Suprapubic skin (tissue), 4 donors: Measurements from ENCODE around the gene EIF3K. TPM values are rescaled to one million over a fixed set of nuclear protein-coding genes. Genes with fewer than 3 reads are reported as not detected.

Experiments used
- DNase-seq, 2 donors: peaks; one replicate each; pipeline ENCODE4 v3.0.0-alpha.2; 2019; ENCODE audit warnings: low spot score in 2 of 2
- H3K27ac ChIP-seq: fragments of 200-600 bp; sonication (generic); one replicate; pipeline ENCODE4 v1.5.1; 2019
- H3K27me3 ChIP-seq: fragments of 200-600 bp; sonication (generic); one replicate; pipeline ENCODE4 v1.5.1; 2019
- H3K36me3 ChIP-seq: fragments of 200-600 bp; sonication (generic); one replicate; pipeline ENCODE4 v1.5.1; 2019
- H3K4me1 ChIP-seq: fragments of 200-600 bp; sonication (generic); one replicate; pipeline ENCODE4 v1.5.1; 2019
- H3K4me3 ChIP-seq: fragments of 200-600 bp; sonication (generic); one replicate; pipeline ENCODE4 v1.5.1; 2019; ENCODE audit warnings: mild to moderate bottlenecking
- H3K9me3 ChIP-seq: fragments of 200-600 bp; sonication (generic); one replicate; pipeline ENCODE4 v1.5.1; 2019
- EP300 ChIP-seq: sonication (generic); formaldehyde crosslinking; IDR thresholded peaks from one replicate; pipeline ENCODE4 v1.6.1; 2017; ENCODE audit warnings: antibody characterized with exemption
- POLR2A ChIP-seq, 2 donors: fragments of 450-650 bp; IDR thresholded peaks; one replicate each; pipeline ENCODE4 v1.6.1; 2017; ENCODE audit warnings: antibody characterized with exemption in 2 of 2, mild to moderate bottlenecking in 2 of 2, moderate library complexity in 2 of 2
- POLR2AphosphoS5 ChIP-seq, 3 donors: sonication (generic); formaldehyde crosslinking; IDR thresholded peaks; one replicate each; pipeline ENCODE4 v1.6.1; 2017; ENCODE audit warnings: antibody characterized with exemption in 3 of 3
- WGBS: methylation state at CpG from one replicate; pipeline ENCODE4 v1.1.5; 2018; 5-methylcytosine and 5-hydroxymethylcytosine counted together
- total RNA-seq, 4 donors: library from RNA; depleted of rRNA; stranded (reverse); fragments of >200 nt; gene quantifications; one replicate each; pipeline ENCODE4 v1.1.0, GENCODE V29; 2016
- TF ChIP-seq, protein P1 (sequence below), 2 donors: fragments of 200-600 bp in 1 of 2; fragments of 450-650 bp in 1 of 2; sonication (generic) in 1 of 2; IDR thresholded peaks; one replicate each; pipeline ENCODE4 v1.5.1; 2016 to 2019; ENCODE audit warnings: antibody characterized with exemption in 2 of 2, mild to moderate bottlenecking in 1 of 2, moderate library complexity in 1 of 2

EIF3K gene
- total RNA-seq, 4 donors from 2014 or later, result 274 to 587 (median 557) TPM

DNA sequence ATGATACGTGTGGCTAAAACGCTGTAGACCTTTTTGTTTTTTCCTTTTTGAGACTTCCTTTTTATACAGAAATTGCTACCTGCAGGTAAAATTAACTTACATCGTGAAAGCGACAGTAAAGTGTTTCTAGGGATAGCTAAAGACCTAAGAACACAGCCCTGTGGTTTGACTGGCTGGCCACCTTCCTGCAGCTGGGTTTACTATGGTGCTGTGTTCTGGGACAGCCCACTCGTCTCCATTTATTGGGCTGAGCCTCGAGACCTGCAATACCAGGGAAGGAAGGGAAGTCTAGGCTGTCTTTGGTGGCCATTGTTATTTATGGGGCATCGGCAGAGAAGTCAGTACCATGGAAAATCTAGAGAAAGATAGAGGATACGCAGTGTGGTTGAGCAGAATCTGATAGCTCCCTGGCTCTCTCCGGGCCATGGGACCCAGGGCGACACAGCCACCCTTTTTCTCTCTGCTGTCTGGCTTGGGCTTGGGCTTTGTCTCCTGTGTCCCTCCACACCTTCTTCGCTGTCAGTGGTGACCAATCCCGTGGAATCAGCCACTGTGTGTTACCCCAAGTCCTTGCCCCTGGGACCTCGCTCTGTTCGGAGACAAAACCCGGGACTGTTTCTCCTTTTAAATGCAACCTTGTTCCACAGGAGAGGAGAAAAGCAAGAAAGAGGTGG lies 59.4 kb downstream of the EIF3K start:
- H3K4me1 ChIP-seq, result peaks cover 85% of the 10 kb centered on the region
- H3K27ac ChIP-seq, result peak overlapping the region; percentile 36
- H3K9me3 ChIP-seq, result no peaks in the 10 kb centered on the region
- no peaks in the 10 kb centered on the region for H3K36me3 ChIP-seq
- H3K27me3 ChIP-seq, result no peaks in the 10 kb centered on the region
- no peak for TF ChIP-seq POLR2AphosphoS5 (IDR thresholded peaks at IDR 0.05)
- TF ChIP-seq, protein P1, sequence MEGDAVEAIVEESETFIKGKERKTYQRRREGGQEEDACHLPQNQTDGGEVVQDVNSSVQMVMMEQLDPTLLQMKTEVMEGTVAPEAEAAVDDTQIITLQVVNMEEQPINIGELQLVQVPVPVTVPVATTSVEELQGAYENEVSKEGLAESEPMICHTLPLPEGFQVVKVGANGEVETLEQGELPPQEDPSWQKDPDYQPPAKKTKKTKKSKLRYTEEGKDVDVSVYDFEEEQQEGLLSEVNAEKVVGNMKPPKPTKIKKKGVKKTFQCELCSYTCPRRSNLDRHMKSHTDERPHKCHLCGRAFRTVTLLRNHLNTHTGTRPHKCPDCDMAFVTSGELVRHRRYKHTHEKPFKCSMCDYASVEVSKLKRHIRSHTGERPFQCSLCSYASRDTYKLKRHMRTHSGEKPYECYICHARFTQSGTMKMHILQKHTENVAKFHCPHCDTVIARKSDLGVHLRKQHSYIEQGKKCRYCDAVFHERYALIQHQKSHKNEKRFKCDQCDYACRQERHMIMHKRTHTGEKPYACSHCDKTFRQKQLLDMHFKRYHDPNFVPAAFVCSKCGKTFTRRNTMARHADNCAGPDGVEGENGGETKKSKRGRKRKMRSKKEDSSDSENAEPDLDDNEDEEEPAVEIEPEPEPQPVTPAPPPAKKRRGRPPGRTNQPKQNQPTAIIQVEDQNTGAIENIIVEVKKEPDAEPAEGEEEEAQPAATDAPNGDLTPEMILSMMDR (IDR thresholded peaks at IDR 0.05), result no peak
- TF ChIP-seq POLR2A (IDR thresholded peaks at IDR 0.05), result no peak
- TF ChIP-seq EP300, result no peak
- no peak for DNase-seq
- 77% methylated on average over 15 of the region's 15 CpGs for WGBS
- no peak overlapping the region for H3K4me3 ChIP-seq

DNA sequence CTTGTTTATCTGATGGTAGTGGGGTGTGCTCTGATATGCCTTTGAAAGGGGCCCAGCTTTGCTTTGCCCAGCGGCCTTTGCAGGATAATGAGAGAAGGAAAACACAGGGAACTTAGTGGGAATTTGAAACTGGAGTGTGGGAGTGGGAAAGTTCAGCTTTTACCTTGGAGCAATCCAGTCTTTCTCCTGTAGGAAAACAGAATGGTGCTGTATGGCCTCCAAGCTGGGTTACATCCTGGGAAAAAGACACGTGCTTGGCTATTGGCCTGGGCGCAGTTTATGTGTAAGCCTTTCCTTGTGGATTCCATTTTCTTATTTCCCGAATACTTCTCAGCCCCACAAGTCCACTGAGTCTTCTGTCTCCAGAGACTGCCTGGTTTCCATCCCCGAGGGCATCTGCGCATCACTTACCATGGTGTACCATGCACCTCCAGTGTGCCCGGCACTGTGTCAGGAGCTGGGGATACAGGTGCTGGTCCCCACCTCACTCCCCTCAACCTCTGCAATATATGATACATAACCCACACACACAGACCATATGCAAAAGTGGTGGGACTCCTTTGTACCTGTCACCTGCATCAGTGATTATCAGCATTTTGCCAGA lies 60.0 kb downstream of the EIF3K start:
- WGBS, result 73% methylated on average over 7 of the region's 7 CpGs
- Histone ChIP-seq H3K9me3 (no peaks in the 10 kb centered on the region), H3K4me3 (no peak overlapping the region), H3K27ac (peak overlapping the region; percentile 36), H3K4me1 (peaks cover 88% of the 10 kb centered on the region), H3K36me3 (no peaks in the 10 kb centered on the region), H3K27me3 (no peaks in the 10 kb centered on the region)
- no peak for DNase-seq
- TF ChIP-seq POLR2A (IDR thresholded peaks at IDR 0.05), result no peak
- TF ChIP-seq, protein P1 (IDR thresholded peaks at IDR 0.05), result no peak
- TF ChIP-seq EP300, result no peak
- TF ChIP-seq POLR2AphosphoS5 (IDR thresholded peaks at IDR 0.05), result no peak

DNA sequence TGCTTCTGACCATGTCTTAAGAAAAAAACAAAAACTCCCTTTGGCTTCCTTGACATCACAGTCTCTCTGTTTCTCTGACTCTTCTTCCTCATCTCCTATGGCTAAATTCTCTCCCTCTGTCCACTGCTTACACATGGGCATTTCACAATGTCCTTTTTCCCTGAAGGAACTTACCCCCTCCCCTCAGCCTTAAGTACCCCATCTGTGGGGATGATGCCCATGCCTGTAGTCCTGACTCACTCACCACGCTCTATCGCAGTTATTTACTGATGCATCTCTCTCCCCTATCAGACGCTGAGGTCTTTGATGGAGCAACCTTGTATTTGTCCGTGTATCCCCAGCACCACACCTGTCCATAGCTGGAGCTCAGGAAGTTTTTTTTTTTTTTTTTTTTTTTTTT lies 60.9 kb downstream of the EIF3K start:
- H3K27me3 ChIP-seq, result no peaks in the 10 kb centered on the region
- no peak for DNase-seq
- WGBS, result 67% methylated on average over 4 of the region's 4 CpGs
- H3K27ac ChIP-seq, result peak overlapping the region; percentile 90
- TF ChIP-seq, protein P1 (IDR thresholded peaks at IDR 0.05), result no peak
- no peak for TF ChIP-seq POLR2AphosphoS5 (IDR thresholded peaks at IDR 0.05)
- no peak for TF ChIP-seq POLR2A (IDR thresholded peaks at IDR 0.05)
- no peak for TF ChIP-seq EP300
- no peak overlapping the region for H3K4me3 ChIP-seq
- no peaks in the 10 kb centered on the region for H3K9me3 ChIP-seq
- peaks cover 88% of the 10 kb centered on the region for H3K4me1 ChIP-seq
- H3K36me3 ChIP-seq, result no peaks in the 10 kb centered on the region

DNA sequence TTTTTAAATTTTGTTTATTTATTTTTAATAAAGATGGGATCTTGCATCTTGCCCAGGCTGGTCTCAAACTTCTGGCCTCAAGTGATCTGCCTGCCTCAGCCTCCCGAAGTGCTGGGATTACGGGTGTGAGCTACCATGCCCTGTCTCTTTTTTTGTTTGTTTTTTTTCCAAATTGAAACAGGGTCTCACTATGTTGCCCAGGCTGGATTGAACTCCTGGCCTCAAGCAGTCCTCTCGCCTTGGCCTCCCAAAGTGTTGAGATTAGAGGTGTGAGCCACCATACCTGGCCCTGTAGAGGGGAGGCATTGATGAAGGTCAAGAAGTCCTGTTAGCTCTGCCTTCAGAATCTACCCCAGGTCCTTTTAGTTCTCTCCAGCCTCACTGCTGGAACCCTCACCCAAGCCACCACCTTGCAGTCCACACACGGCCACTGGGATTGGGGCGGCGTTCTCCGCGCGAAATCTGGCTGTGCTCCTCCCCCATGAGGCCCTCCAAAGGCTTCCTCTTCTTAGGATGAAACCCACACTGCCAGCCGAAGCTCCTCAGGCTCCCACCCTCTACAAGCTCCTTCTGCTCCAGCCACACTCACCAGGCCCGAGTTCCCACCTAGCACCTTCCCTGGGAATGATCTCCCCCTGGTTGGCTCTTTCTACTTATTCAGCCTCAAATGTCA lies 63.3 kb downstream of the EIF3K start:
- no peak for TF ChIP-seq POLR2AphosphoS5 (IDR thresholded peaks at IDR 0.05)
- no peak for TF ChIP-seq POLR2A (IDR thresholded peaks at IDR 0.05)
- no peak for TF ChIP-seq EP300
- TF ChIP-seq, protein P1 (IDR thresholded peaks at IDR 0.05), result no peak
- Histone ChIP-seq H3K4me3 (no peak overlapping the region), H3K9me3 (no peaks in the 10 kb centered on the region), H3K36me3 (no peaks in the 10 kb centered on the region), H3K4me1 (peaks cover 89% of the 10 kb centered on the region), H3K27me3 (no peaks in the 10 kb centered on the region), H3K27ac (peak overlapping the region; percentile 90)
- 96% methylated on average over 11 of the region's 11 CpGs for WGBS
- DNase-seq, result no peak

- Histone ChIP-seq H3K4me1 (peaks cover 93% of the 10 kb centered on the region), H3K4me3 (no peak overlapping the region), H3K9me3 (no peaks in the 10 kb centered on the region), H3K27ac (peak overlapping the region; percentile 90), H3K36me3 (no peaks in the 10 kb centered on the region), H3K27me3 (no peaks in the 10 kb centered on the region)
- WGBS, result 82% methylated on average over 7 of the region's 7 CpGs
- TF ChIP-seq, protein P1 (IDR thresholded peaks at IDR 0.05), result no peak
- DNase-seq, result no peak
These were observed 63.9 kb downstream of the EIF3K start for GRCh38 chr19:38682872-38683392.
